Testis (tissue), 2 donors: ENCODE measurements around the gene IL36RN.

Source experiments
- POLR2A ChIP-seq: fragments of 450-650 bp; IDR thresholded peaks from one replicate; pipeline ENCODE4 v1.6.1; 2017; ENCODE audit warnings: antibody characterized with exemption, mild to moderate bottlenecking, moderate library complexity
- TF ChIP-seq, protein P1 (sequence below), 3 experiments: fragments of 450-650 bp in 2 of 3; fragments of 200-600 bp in 1 of 3; sonication (generic) in 1 of 3; IDR thresholded peaks; one replicate each; pipeline ENCODE4 v1.5.1; 2016 to 2019; ENCODE audit warnings: antibody characterized with exemption in 3 of 3, mild to moderate bottlenecking in 2 of 3, moderate library complexity in 1 of 3

DNA sequence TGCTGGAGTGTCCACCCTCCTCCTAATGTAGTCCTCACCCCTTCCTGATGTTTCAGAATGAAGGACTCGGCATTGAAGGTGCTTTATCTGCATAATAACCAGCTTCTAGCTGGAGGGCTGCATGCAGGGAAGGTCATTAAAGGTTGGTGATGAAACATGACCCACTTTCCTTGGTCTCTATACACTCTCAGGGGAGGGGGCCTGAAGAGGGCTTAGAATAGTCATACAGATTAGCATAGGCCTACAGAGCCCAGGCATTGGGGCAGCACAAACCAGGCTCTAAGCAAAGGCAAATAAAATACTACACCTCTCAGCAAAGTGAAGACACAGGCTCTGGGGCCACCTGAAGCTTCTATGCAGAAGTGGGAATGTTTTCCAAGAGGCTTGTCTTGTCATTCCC lies 1.8 kb downstream of the IL36RN start:
- TF ChIP-seq, protein P1, sequence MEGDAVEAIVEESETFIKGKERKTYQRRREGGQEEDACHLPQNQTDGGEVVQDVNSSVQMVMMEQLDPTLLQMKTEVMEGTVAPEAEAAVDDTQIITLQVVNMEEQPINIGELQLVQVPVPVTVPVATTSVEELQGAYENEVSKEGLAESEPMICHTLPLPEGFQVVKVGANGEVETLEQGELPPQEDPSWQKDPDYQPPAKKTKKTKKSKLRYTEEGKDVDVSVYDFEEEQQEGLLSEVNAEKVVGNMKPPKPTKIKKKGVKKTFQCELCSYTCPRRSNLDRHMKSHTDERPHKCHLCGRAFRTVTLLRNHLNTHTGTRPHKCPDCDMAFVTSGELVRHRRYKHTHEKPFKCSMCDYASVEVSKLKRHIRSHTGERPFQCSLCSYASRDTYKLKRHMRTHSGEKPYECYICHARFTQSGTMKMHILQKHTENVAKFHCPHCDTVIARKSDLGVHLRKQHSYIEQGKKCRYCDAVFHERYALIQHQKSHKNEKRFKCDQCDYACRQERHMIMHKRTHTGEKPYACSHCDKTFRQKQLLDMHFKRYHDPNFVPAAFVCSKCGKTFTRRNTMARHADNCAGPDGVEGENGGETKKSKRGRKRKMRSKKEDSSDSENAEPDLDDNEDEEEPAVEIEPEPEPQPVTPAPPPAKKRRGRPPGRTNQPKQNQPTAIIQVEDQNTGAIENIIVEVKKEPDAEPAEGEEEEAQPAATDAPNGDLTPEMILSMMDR (IDR thresholded peaks at IDR 0.05) = no peak
- TF ChIP-seq POLR2A = no peak
